ENCODE data around the gene BRD3.
A peak's percentile ranks its signal among the peaks of the same experiment; 100 is the strongest.

BRD3 gene

GRCh38 chr9:134053941-134054761, 13.7 kb downstream of the BRD3 start:
- DNase-seq = no peak

- no peak for DNase-seq
These were observed 14.4 kb downstream of the BRD3 start for GRCh38 chr9:134053401-134053871.

GRCh38 chr9:134052941-134053340, 14.9 kb downstream of the BRD3 start:
- no peak for DNase-seq

- DNase-seq = no peak
These were observed 15.3 kb downstream of the BRD3 start for GRCh38 chr9:134052491-134052890.

- no peak for DNase-seq
These were observed 16.5 kb downstream of the BRD3 start for GRCh38 chr9:134051319-134051718.

- DNase-seq = no peak
These were observed 17.1 kb downstream of the BRD3 start for GRCh38 chr9:134050726-134051125.

GRCh38 chr9:134049772-134050588, 17.8 kb downstream of the BRD3 start:
- no peak for DNase-seq

- peak; percentile 80 for DNase-seq
These were observed 18.6 kb downstream of the BRD3 start for GRCh38 chr9:134049236-134049635.

GRCh38 chr9:134048582-134048968, 19.3 kb downstream of the BRD3 start:
- no peak for DNase-seq

GRCh38 chr9:134047868-134048581, 19.8 kb downstream of the BRD3 start:
- DNase-seq = no peak

GRCh38 chr9:134046894-134047681, 20.7 kb downstream of the BRD3 start:
- DNase-seq = peak; percentile 53

- DNase-seq = no peak
These were observed 21.8 kb downstream of the BRD3 start for GRCh38 chr9:134045841-134046544.

GRCh38 chr9:134044944-134045343, 22.9 kb downstream of the BRD3 start:
- no peak for DNase-seq

- no peak for DNase-seq
These were observed 24.3 kb downstream of the BRD3 start for GRCh38 chr9:134043531-134043988.

- no peak for DNase-seq
These were observed 26.2 kb downstream of the BRD3 start for GRCh38 chr9:134041649-134041962.

- DNase-seq = no peak
These were observed 26.8 kb downstream of the BRD3 start for GRCh38 chr9:134040781-134041648.

- DNase-seq = no peak
These were observed 27.7 kb downstream of the BRD3 start for GRCh38 chr9:134040176-134040565.

GRCh38 chr9:134039386-134040175, 28.2 kb downstream of the BRD3 start:
- DNase-seq = no peak

GRCh38 chr9:134037641-134038040, 30.2 kb downstream of the BRD3 start:
- DNase-seq = no peak

GRCh38 chr9:134036130-134036529, 31.7 kb downstream of the BRD3 start:
- DNase-seq = no peak
